SU-DHL-6 (cell line): Measurements from ENCODE around the gene PROX1.

Experiments used
- H2AFZ ChIP-seq: fragments of 200-600 bp; sonication (generic); 2 replicates; pipeline ENCODE4 v1.6.1; 2014; ENCODE audit warnings: low read depth, mild to moderate bottlenecking, moderate library complexity, mixed read lengths, antibody characterized with exemption, low read length; ENCODE audit not compliant: severe bottlenecking
- H3F3A ChIP-seq: fragments of 200-600 bp; shearing (Covaris generic); 2 replicates; pipeline ENCODE4 v1.6.0; 2016; ENCODE audit warnings: antibody characterized with exemption, mild to moderate bottlenecking; ENCODE audit not compliant: insufficient read depth
- H3K27ac ChIP-seq: fragments of 200-600 bp; sonication (generic); 2 replicates; pipeline ENCODE4 v1.5.1; 2016; ENCODE audit warnings: low read depth, mild to moderate bottlenecking, low read length, moderate library complexity, mixed read lengths
- H3K27me3 ChIP-seq: fragments of 200-600 bp; sonication (generic), shearing (Covaris generic); 2 replicates; pipeline ENCODE4 v1.6.0; 2014; ENCODE audit warnings: mild to moderate bottlenecking, low read length
- H3K36me3 ChIP-seq: fragments of 200-600 bp; sonication (generic); 2 replicates; pipeline ENCODE4 v1.6.1; 2014; ENCODE audit warnings: mild to moderate bottlenecking, low read length, mixed read lengths
- H3K4me2 ChIP-seq: fragments of 300-600, 200-600 bp; shearing (Covaris generic), sonication (generic); 2 replicates; pipeline ENCODE4 v1.6.0; 2014; ENCODE audit warnings: low read length, low read depth, mild to moderate bottlenecking; ENCODE audit not compliant: poor library complexity, severe bottlenecking
- H3K4me3 ChIP-seq: fragments of 200-600 bp; sonication (generic); 2 replicates; pipeline ENCODE4 v1.5.1; 2014; ENCODE audit warnings: antibody characterized with exemption, low read length, mild to moderate bottlenecking, mixed read lengths; ENCODE audit not compliant: insufficient read depth, poor library complexity, severe bottlenecking
- H3K79me2 ChIP-seq: fragments of 200-600 bp; sonication (generic); 2 replicates; pipeline ENCODE4 v1.6.1; 2014; ENCODE audit warnings: mild to moderate bottlenecking, low read length, moderate library complexity; ENCODE audit not compliant: insufficient read depth
- H3K9ac ChIP-seq: fragments of 200-600 bp; sonication (generic); 2 replicates; pipeline ENCODE4 v1.7.0; 2014; ENCODE audit warnings: mild to moderate bottlenecking, low read length
- H3K9me2 ChIP-seq: fragments of 200-600 bp; sonication (generic); replicated peaks from 2 replicates; pipeline ENCODE4 v1.6.1; 2014; ENCODE audit warnings: low read length; ENCODE audit not compliant: insufficient read depth
- H3K9me3 ChIP-seq: fragments of 200-600 bp; sonication (generic); 2 replicates; pipeline ENCODE4 v1.6.1; 2014; ENCODE audit warnings: low read length, mixed read lengths; ENCODE audit not compliant: insufficient read depth
- H4K20me1 ChIP-seq: fragments of 200-600 bp; sonication (generic); 2 replicates; pipeline ENCODE4 v1.6.1; 2014; ENCODE audit warnings: low read depth, mild to moderate bottlenecking, antibody characterized with exemption, low read length, moderate library complexity, mixed read lengths
- CTCF ChIP-seq: fragments of 200-600 bp; sonication (generic); IDR thresholded peaks from one replicate; pipeline ENCODE4 v1.5.1; 2017; ENCODE audit warnings: antibody characterized with exemption, mild to moderate bottlenecking, low read length, moderate library complexity; ENCODE audit not compliant: insufficient read depth, poor library complexity, severe bottlenecking
- EZH2phosphoT487 ChIP-seq: fragments of 200-600 bp; sonication (generic), shearing (Covaris generic); conservative IDR thresholded peaks from 2 replicates; pipeline ENCODE4 v1.6.1; 2018; ENCODE audit warnings: mild to moderate bottlenecking, antibody characterized with exemption, low read length, moderate library complexity, mixed read lengths

Gene PROX1

GRCh38 chr1:213977909-213978308 lies 9.9 kb upstream of the PROX1 start:
- Histone ChIP-seq H4K20me1 (no peaks in the 10 kb centered on the region), H3K9me2 (no peaks in the 10 kb centered on the region), H3F3A (no peaks in the 10 kb centered on the region), H3K4me2 (no peak overlapping the region), H3K36me3 (no peaks in the 10 kb centered on the region), H3K9ac (no peak overlapping the region), H3K4me3 (no peak overlapping the region), H3K27me3 (no peaks in the 10 kb centered on the region), H3K9me3 (no peaks in the 10 kb centered on the region), H3K79me2 (no peaks in the 10 kb centered on the region), H2AFZ (no peak overlapping the region), H3K27ac (no peak overlapping the region)
- TF ChIP-seq CTCF (no peak), EZH2phosphoT487 (no peak)

GRCh38 chr1:213979751-213980586 lies 7.8 kb upstream of the PROX1 start:
- no peak overlapping the region for H3K4me3 ChIP-seq
- no peaks in the 10 kb centered on the region for H3K27me3 ChIP-seq
- H3K4me2 ChIP-seq = no peak overlapping the region

GRCh38 chr1:213980906-213981305 lies 6.9 kb upstream of the PROX1 start:
- Histone ChIP-seq H3K27ac (no peak overlapping the region), H3K9me2 (no peaks in the 10 kb centered on the region), H3K9me3 (no peaks in the 10 kb centered on the region), H3K79me2 (no peaks in the 10 kb centered on the region), H3K9ac (no peak overlapping the region), H3K4me2 (no peak overlapping the region), H2AFZ (no peak overlapping the region), H3F3A (no peaks in the 10 kb centered on the region), H3K27me3 (no peaks in the 10 kb centered on the region), H4K20me1 (no peaks in the 10 kb centered on the region), H3K36me3 (no peaks in the 10 kb centered on the region), H3K4me3 (no peak overlapping the region)
- no peak for TF ChIP-seq CTCF
- TF ChIP-seq EZH2phosphoT487 = no peak

More at GRCh38 chr1:213979751-213980586, 7.8 kb upstream of the PROX1 start:
- H3K9ac ChIP-seq = no peak overlapping the region
- no peaks in the 10 kb centered on the region for H3F3A ChIP-seq
- TF ChIP-seq EZH2phosphoT487 = no peak
- no peak for TF ChIP-seq CTCF
- H4K20me1 ChIP-seq = no peaks in the 10 kb centered on the region
- H3K27ac ChIP-seq = no peak overlapping the region
- H3K36me3 ChIP-seq = no peaks in the 10 kb centered on the region
- H3K79me2 ChIP-seq = no peaks in the 10 kb centered on the region
- no peak overlapping the region for H2AFZ ChIP-seq
- H3K9me2 ChIP-seq = no peaks in the 10 kb centered on the region
- no peaks in the 10 kb centered on the region for H3K9me3 ChIP-seq
